Ovary (tissue), 9 donors: ENCODE measurements around the gene USP19. TPM values are rescaled to one million over a fixed set of nuclear protein-coding genes. Genes with fewer than 3 reads are reported as not detected.
A peak's percentile ranks its signal among the peaks of the same experiment; 100 is the strongest.

ENCODE experiments used
- DNase-seq, 5 donors: peaks; one replicate each; pipeline ENCODE4 v3.0.0-alpha.2; 2019 to 2020
- H3K27ac ChIP-seq, 2 donors: fragments of 200-600 bp; one replicate each; pipeline versions ENCODE4 v1.5.1 to v1.8.0; 2019 to 2022
- H3K27me3 ChIP-seq: fragments of 200-600 bp; one replicate; pipeline ENCODE4 v1.8.0; 2022
- H3K36me3 ChIP-seq: fragments of 200-600 bp; sonication (generic); one replicate; pipeline ENCODE4 v1.5.1; 2019
- H3K4me1 ChIP-seq: one replicate; pipeline ENCODE4 v1.8.1; 2013; ENCODE audit warnings: mild to moderate bottlenecking, moderate library complexity; ENCODE audit not compliant: insufficient read depth
- H3K4me3 ChIP-seq: fragments of 200-600 bp; sonication (generic); one replicate; pipeline ENCODE4 v1.5.1; 2017
- H3K9me3 ChIP-seq, 2 donors: fragments of 200-600 bp in 1 of 2; sonication (generic) in 1 of 2; one replicate each; pipeline versions ENCODE4 v1.5.1 to v1.8.1; 2013 to 2019; ENCODE audit warnings: mild to moderate bottlenecking in 1 of 2, moderate library complexity in 1 of 2
- CTCF ChIP-seq, 3 donors: fragments of 450-650 bp in 2 of 3; fragments of 200-600 bp in 1 of 3; IDR thresholded peaks; one replicate each; pipeline versions ENCODE4 v1.5.1 to v1.8.0; 2016 to 2022; ENCODE audit warnings: antibody characterized with exemption in 3 of 3, mild to moderate bottlenecking in 1 of 3
- EP300 ChIP-seq: sonication (generic); formaldehyde crosslinking; IDR thresholded peaks from one replicate; pipeline ENCODE4 v1.6.1; 2017; ENCODE audit warnings: antibody characterized with exemption
- POLR2A ChIP-seq: fragments of 450-650 bp; IDR thresholded peaks from one replicate; pipeline ENCODE4 v1.6.1; 2017; ENCODE audit warnings: antibody characterized with exemption, mild to moderate bottlenecking, moderate library complexity
- WGBS, 3 donors: extraction: QIAGEN DNeasy Blood & Tissue Kit in 1 of 3; methylation state at CpG; one replicate each; pipeline versions ENCODE4 v1.1.5 to v1.1.7; 2013 to 2017; 5-methylcytosine and 5-hydroxymethylcytosine counted together
- intact Hi-C, 4 donors: fragments of 100-400 bp; cut with DNase I; formaldehyde crosslinking; loops; one replicate each; pipeline versions ENCODE4 v1.11.0 to v1.15.1; 2022 to 2023
- polyA plus RNA-seq, 2 donors: library from polyadenylated mRNA; stranded (reverse); fragments of 200-250 nt in 1 of 2; fragments of 350-450 nt in 1 of 2; fragmentation: Illumina TruSeq in 1 of 2; extraction: RNeasy Lipid Tissue Mini Kit (QIAGEN cat#74804) in 1 of 2; gene quantifications; one replicate each; pipeline ENCODE4 v1.2.3, GENCODE V29; 2013 to 2014
- total RNA-seq, 7 donors: library from RNA; depleted of rRNA in 2 of 7; stranded (reverse); fragments of >200 nt in 2 of 7; fragmentation: NEBNext Ultra II Directional in 3 of 7; extraction: Animal tissue kit (Norgen Biotek cat#: 25700) in 3 of 7; gene quantifications; one replicate each; pipeline versions ENCODE4 v1.1.0 to v1.2.4, GENCODE V29; 2016 to 2023
- donor health status: DM: no; HTN: no; CAD: no; lungs with moderate emphysema.
- donor health status: DM: no; HTN: no; CAD: no.
- donor health status: Bipolar disorder and iron deficiency.
- donor health status: DM: yes; HTN: yes; CAD: no.
- donor health status: DM: no; HTN: no; CAD: no.
- donor health status: DM: yes; HTN: yes; CAD: no.

USP19 gene
- total and polyA plus RNA-seq, 9 donors, result 21.7 to 71.4 (median 50.8) TPM

GRCh38 chr3:49165771-49166751 lies 45.4 kb upstream of the USP19 start, which contains the start of gene CCDC71:
CCDC71 (minus strand) TSS chr3:49166331; CDS start chr3:49164208, 2,123 bp downstream.
- H3K9me3 ChIP-seq, result no peaks in the 10 kb centered on the region
- peak; percentile 70 for TF ChIP-seq POLR2A
- no peak for TF ChIP-seq EP300
- no peak for TF ChIP-seq CTCF (IDR thresholded peaks at IDR 0.05)
- no peaks in the 10 kb centered on the region for H3K36me3 ChIP-seq
- peak within 1 kb of the TSS; percentile 77 for H3K4me3 ChIP-seq
- no peaks in the 10 kb centered on the region for H3K27me3 ChIP-seq
- intact Hi-C loops, result loop anchor here in 2 of 4 donors (2.0 to 10.0 kb wide), 2 partner anchors 175 to 279 kb away; partner anchors contain the start of gene USP4 (in 1 of the 2)
- peak; percentile 70 to 89 (median 81) for DNase-seq
- no peaks in the 10 kb centered on the region for H3K4me1 ChIP-seq
- 1 to 3% (median 2%) methylated on average over 18 to 69 of the region's 69 CpGs for WGBS, 3 donors
- peak within 1 kb of the TSS; percentile 88 to 89 for H3K27ac ChIP-seq

- peak overlapping the region in 1 of 2 donors; percentile 88 for H3K27ac ChIP-seq
- H3K27me3 ChIP-seq, result no peaks in the 10 kb centered on the region
- H3K4me1 ChIP-seq, result no peaks in the 10 kb centered on the region
- peak overlapping the region; percentile 77 for H3K4me3 ChIP-seq
- WGBS, 3 donors, result 20 to 22% (median 21%) methylated on average over 6 of the region's 6 CpGs
- H3K36me3 ChIP-seq, result no peaks in the 10 kb centered on the region
- H3K9me3 ChIP-seq, result no peaks in the 10 kb centered on the region
- intact Hi-C loops, result loop anchor here in 2 of 4 donors (5.0 to 10.0 kb wide), 2 partner anchors 38 to 280 kb away; no protein-coding TSS in a partner anchor
- TF ChIP-seq EP300 (no peak), POLR2A (no peak), CTCF (IDR thresholded peaks at IDR 0.05) (no peak)
- no peak for DNase-seq
Observed at GRCh38 chr3:49164983-49165720, 44.5 kb upstream of the USP19 start.

GRCh38 chr3:49163609-49164008 lies 43.0 kb upstream of the USP19 start:
- Histone ChIP-seq H3K4me3 (no peak overlapping the region), H3K27me3 (no peaks in the 10 kb centered on the region), H3K27ac (no peak overlapping the region), H3K9me3 (no peaks in the 10 kb centered on the region), H3K4me1 (no peaks in the 10 kb centered on the region), H3K36me3 (no peaks in the 10 kb centered on the region)
- intact Hi-C loops, result loop anchor here in 2 of 4 donors (5.0 to 10.0 kb wide), 2 partner anchors 36 to 281 kb away; no protein-coding TSS in a partner anchor
- WGBS, 3 donors, result 87 to 92% (median 88%) methylated on average over 8 of the region's 8 CpGs
- no peak for DNase-seq
- TF ChIP-seq CTCF (IDR thresholded peaks at IDR 0.05) (no peak), POLR2A (no peak), EP300 (no peak)

GRCh38 chr3:49162751-49163419 lies 42.3 kb upstream of the USP19 start:
- no peak overlapping the region for H3K27ac ChIP-seq
- H3K36me3 ChIP-seq, result no peaks in the 10 kb centered on the region
- TF ChIP-seq POLR2A, result no peak
- no peak for TF ChIP-seq CTCF (IDR thresholded peaks at IDR 0.05)
- no peak for TF ChIP-seq EP300
- no peaks in the 10 kb centered on the region for H3K4me1 ChIP-seq
- intact Hi-C loops, result loop anchor here in 2 of 4 donors (5.0 to 10.0 kb wide), 2 partner anchors 36 to 282 kb away; no protein-coding TSS in a partner anchor
- no peak for DNase-seq
- H3K9me3 ChIP-seq, result no peaks in the 10 kb centered on the region
- WGBS, 3 donors, result 81 to 84% (median 82%) methylated on average over 21 of the region's 21 CpGs
- H3K27me3 ChIP-seq, result no peaks in the 10 kb centered on the region
- no peak overlapping the region for H3K4me3 ChIP-seq
